Mucosa of descending colon (tissue), 3 donors: ENCODE results near the gene MAP3K2. TPM values are rescaled to one million over a fixed set of nuclear protein-coding genes. Genes with fewer than 3 reads are reported as not detected.
A peak's percentile ranks its signal among the peaks of the same experiment; 100 is the strongest.
"Not testable (repeated sequence)": the region's sequence is repeated elsewhere in the genome, so short reads cannot be mapped to it uniquely, and the experiment has no call there.

Experiments used
- ATAC-seq: fragments of 200-7000 bp; cut with Tn5 transposase; one replicate; pipeline ENCODE4 v1.9.1; 2020; ENCODE audit warnings: mild to moderate bottlenecking, moderate library complexity
- DNase-seq, 3 donors: peaks; one replicate each; pipeline ENCODE4 v3.0.0-alpha.2; 2020
- H3K36me3 ChIP-seq: fragments of 200-600 bp; one replicate; pipeline ENCODE4 v1.8.0; 2021; ENCODE audit warnings: low read depth, mild to moderate bottlenecking
- H3K4me1 ChIP-seq: fragments of 200-600 bp; one replicate; pipeline ENCODE4 v1.8.0; 2021; ENCODE audit warnings: low read depth, mild to moderate bottlenecking
- H3K4me3 ChIP-seq: fragments of 200-600 bp; one replicate; pipeline ENCODE4 v1.8.0; 2021; ENCODE audit warnings: mild to moderate bottlenecking
- H3K9me3 ChIP-seq: fragments of 200-600 bp; one replicate; pipeline ENCODE4 v1.8.0; 2021; ENCODE audit warnings: mild to moderate bottlenecking
- intact Hi-C, 2 donors: fragments of 100-400 bp; cut with DNase I in 1 of 2; cut with micrococcal nuclease in 1 of 2; formaldehyde crosslinking; loops; one replicate each; pipeline versions ENCODE4 v1.11.0 to v1.11.1; 2022; cut with DNase I, micrococcal nuclease
- total RNA-seq, 3 donors: library from RNA; stranded (reverse); fragmentation: NEBNext Ultra II Directional in 2 of 3; extraction: Animal tissue kit (Norgen Biotek cat#: 25700) in 2 of 3; gene quantifications; one replicate each; pipeline versions ENCODE4 v1.2.1 to v1.2.4, GENCODE V29; 2021 to 2023
- TF ChIP-seq, protein P1 (sequence below): fragments of 200-600 bp; IDR thresholded peaks from one replicate; pipeline ENCODE4 v1.8.0; 2022; ENCODE audit warnings: antibody characterized with exemption, mild to moderate bottlenecking
- donor health status: DM: no; HTN: no; CAD: no; lungs with moderate emphysema.
- donor health status: DM: no; HTN: no; CAD: no.
- donor health status: DM: no; HTN: yes; CAD: no.

MAP3K2 gene
- total RNA-seq, 3 donors from 2014 or later, result 71.8 to 80.6 (median 77.1) TPM

DNA sequence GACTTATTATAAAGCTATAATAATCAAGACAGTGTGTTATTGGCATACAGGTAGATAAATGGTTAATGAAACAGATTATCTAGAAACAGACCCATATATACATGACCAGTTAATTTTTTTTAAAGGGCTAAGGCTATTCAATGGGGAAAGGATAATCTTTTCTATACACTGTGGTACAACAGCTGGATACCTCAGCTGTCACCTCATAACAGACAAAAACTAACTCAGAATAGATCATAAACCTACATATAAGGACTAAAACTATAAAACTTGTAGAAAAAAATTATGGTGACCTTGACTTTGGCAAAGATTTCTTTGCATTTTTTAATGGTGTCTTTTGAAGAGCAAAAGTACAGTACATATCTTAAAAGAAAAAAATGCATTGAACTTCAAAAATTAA lies 30.2 kb downstream of the MAP3K2 start:
- intact Hi-C loops, result no loop called here

DNA sequence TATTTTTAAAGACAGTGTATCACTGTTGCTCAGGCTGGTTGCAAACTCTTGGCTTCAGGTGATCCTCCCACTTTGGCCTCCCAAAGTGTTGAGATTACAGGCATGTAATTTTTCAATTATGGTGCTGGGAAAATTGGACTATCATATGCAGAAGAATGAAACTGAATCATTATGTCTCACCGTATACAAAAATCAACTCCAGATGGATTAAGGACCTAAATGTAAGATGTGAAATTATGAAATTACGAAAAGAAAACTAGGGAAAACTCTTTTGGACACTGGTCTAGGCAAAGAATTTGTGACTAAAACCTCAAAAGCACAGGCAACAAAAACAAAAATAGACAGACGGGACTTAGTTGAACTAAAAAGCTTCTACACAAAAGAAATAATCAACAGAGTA lies 31.2 kb downstream of the MAP3K2 start:
- peaks cover 18% of the 10 kb centered on the region for H3K4me1 ChIP-seq

More for the DNA sequence above, 30.2 kb downstream of the MAP3K2 start:
- H3K36me3 ChIP-seq, result no peaks in the 10 kb centered on the region
- H3K4me1 ChIP-seq, result peaks cover 21% of the 10 kb centered on the region
- DNase-seq, result no peak
- no peak for ATAC-seq
- no peaks in the 10 kb centered on the region for H3K9me3 ChIP-seq
- no peak overlapping the region for H3K4me3 ChIP-seq
- TF ChIP-seq, protein P1, sequence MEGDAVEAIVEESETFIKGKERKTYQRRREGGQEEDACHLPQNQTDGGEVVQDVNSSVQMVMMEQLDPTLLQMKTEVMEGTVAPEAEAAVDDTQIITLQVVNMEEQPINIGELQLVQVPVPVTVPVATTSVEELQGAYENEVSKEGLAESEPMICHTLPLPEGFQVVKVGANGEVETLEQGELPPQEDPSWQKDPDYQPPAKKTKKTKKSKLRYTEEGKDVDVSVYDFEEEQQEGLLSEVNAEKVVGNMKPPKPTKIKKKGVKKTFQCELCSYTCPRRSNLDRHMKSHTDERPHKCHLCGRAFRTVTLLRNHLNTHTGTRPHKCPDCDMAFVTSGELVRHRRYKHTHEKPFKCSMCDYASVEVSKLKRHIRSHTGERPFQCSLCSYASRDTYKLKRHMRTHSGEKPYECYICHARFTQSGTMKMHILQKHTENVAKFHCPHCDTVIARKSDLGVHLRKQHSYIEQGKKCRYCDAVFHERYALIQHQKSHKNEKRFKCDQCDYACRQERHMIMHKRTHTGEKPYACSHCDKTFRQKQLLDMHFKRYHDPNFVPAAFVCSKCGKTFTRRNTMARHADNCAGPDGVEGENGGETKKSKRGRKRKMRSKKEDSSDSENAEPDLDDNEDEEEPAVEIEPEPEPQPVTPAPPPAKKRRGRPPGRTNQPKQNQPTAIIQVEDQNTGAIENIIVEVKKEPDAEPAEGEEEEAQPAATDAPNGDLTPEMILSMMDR, result no peak

DNA sequence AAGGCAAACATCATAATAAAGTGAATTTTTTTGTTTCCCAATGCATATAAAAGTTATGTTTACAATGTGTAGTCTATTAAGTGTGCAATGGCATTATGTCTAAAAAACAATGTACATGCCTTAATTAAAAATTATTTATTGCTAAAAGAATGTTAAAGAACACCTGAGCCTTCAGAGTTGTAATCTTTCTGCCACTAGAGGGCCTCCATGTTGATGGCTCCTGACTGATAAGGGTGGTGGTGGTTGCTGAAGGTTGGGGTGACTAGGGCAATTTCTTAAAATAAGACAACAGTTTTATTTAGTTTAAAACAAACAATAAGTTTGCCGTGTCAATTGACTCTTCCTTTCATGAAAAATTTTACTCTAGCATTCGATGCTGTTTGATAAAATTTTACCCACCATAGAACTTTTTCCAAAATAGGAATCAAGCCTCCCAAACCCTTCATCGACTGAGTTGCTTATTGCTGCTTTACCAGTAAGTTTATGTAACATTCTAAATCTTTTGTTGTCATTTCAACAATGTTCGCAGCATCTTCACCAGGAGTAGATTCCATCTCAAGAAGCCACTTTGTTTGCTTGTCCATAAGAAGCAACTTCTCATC lies 32.3 kb downstream of the MAP3K2 start:
- intact Hi-C loops, result no loop called here
- no peaks in the 10 kb centered on the region for H3K36me3 ChIP-seq
- no peaks in the 10 kb centered on the region for H3K9me3 ChIP-seq
- TF ChIP-seq, protein P1, result peak; percentile 18
- DNase-seq, result peak in 1 of 3 donors; percentile 46
- no peak overlapping the region for H3K4me3 ChIP-seq
- peak; percentile 49 for ATAC-seq
- peaks cover 7% of the 10 kb centered on the region for H3K4me1 ChIP-seq

More for the DNA sequence above, 31.2 kb downstream of the MAP3K2 start:
- ATAC-seq (no peak), DNase-seq (no peak)
- intact Hi-C loops, result no loop called here
- TF ChIP-seq, protein P1, result no peak
- no peaks in the 10 kb centered on the region for H3K36me3 ChIP-seq
- H3K4me3 ChIP-seq, result no peak overlapping the region
- no peaks in the 10 kb centered on the region for H3K9me3 ChIP-seq

DNA sequence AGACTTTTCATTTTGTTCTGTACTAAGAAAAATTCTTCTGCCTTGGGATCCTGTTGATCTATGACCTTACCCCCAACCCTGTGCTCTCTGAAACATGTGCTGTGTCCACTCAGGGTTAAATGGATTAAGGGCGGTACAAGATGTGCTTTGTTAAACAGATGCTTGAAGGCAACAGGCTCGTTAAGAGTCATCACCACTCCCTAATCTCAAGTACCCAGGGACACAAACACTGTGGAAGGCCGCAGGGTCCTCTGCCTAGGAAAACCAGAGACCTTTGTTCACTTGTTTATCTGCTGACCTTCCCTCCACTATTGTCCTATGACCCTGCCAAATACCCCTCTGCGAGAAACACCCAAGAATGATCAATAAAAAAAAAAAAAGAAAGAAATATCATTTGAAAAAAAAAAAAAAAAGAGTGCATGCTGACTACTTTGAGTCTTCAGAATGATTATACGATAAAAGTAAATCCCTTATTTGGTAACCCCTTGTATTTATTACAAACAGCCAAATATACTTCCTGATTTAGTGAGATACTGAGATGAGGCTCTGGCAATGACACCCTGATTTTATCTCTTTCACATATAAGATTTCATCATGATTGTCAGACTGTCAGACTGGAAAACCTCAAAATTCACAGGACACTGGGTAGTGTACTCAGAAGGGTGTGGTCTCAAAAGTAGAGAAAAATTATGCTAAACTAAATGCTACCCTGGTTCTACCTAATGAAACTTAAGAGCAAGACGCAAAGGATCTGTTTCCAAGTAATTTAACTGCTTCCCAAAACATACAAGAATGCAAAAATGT lies 33.7 kb downstream of the MAP3K2 start:
- DNase-seq, H3K36me3 ChIP-seq, H3K9me3 ChIP-seq, intact Hi-C loops, ATAC-seq, H3K4me3 ChIP-seq, H3K4me1 ChIP-seq: not testable (repeated sequence)

DNA sequence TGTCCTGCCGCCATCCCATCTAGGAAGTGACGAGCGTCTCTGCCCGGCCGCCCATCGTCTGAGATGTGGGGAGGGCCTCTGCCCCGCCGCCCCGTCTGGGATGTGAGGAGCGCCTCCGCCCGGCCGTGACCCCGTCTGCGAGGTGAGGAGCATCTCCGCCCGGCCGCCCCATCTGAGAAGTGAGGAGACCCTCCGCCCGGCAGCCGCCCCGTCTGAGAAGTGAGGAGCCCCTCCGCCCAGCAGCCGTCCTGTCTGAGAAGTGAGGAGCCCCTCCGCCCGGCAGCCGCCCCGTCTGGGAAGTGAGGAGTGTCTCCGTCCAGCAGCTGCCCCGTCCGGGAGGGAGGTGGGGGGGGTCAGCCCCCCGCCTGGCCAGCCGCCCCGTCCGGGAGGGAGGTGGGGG lies 34.6 kb downstream of the MAP3K2 start:
- H3K36me3 ChIP-seq, H3K4me1 ChIP-seq, ATAC-seq, intact Hi-C loops, H3K4me3 ChIP-seq, H3K9me3 ChIP-seq: not testable (repeated sequence)
- DNase-seq, result peak in 1 of 3 donors; percentile 54

DNA sequence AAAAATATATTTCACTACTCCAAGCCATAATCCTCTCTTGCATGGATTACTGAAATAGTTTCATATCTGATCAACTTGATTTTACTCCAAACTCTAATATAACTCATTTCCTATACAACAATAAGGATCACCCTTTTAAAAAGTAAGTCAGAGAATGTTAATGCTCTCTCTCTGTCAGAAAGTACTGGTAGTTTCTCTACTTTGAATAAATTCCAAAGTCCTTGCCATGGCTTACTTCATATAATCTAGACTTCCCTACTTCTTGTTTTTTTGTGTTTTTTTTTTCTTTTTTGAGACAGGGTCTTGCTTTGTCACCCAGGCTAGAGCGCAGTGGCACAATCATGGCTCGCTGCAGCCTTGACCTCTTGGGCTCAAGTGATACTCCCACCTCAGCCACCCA lies 36.2 kb downstream of the MAP3K2 start:
- ATAC-seq (no peak), DNase-seq (no peak)
- Histone ChIP-seq H3K4me3 (no peak overlapping the region), H3K9me3 (no peaks in the 10 kb centered on the region), H3K36me3 (no peaks in the 10 kb centered on the region), H3K4me1 (peaks cover 4% of the 10 kb centered on the region)
- intact Hi-C loops, result no loop called here
- TF ChIP-seq, protein P1, result no peak
